Lower leg skin (tissue), 4 donors: ENCODE data around the gene ALPP. TPM values are rescaled to one million over a fixed set of nuclear protein-coding genes. Genes with fewer than 3 reads are reported as not detected.

Experiments used
- DNase-seq, 2 donors: peaks; one replicate each; pipeline ENCODE4 v3.0.0-alpha.2; 2019; ENCODE audit warnings: low spot score in 2 of 2
- H3K4me3 ChIP-seq: fragments of 200-600 bp; sonication (generic); 2 replicates; pipeline ENCODE4 v1.5.1; 2017; ENCODE audit warnings: mild to moderate bottlenecking, low read depth; ENCODE audit not compliant: poor library complexity, severe bottlenecking
- CTCF ChIP-seq, 3 donors: fragments of 450-650 bp; IDR thresholded peaks; one replicate each; pipeline ENCODE4 v1.5.1; 2016; ENCODE audit warnings: antibody characterized with exemption in 3 of 3, mild to moderate bottlenecking in 3 of 3, moderate library complexity in 2 of 3
- POLR2A ChIP-seq, 2 donors: fragments of 450-650 bp; IDR thresholded peaks; one replicate each; pipeline ENCODE4 v1.6.1; 2016 to 2017; ENCODE audit warnings: antibody characterized with exemption in 2 of 2, mild to moderate bottlenecking in 1 of 2, moderate library complexity in 1 of 2
- WGBS, 2 donors: methylation state at CpG; one replicate each; pipeline ENCODE4 v1.1.5; 2018; 5-methylcytosine and 5-hydroxymethylcytosine counted together
- intact Hi-C: fragments of 100-400 bp; cut with DNase I; formaldehyde crosslinking; loops from one replicate; pipeline ENCODE4 v1.15.0; 2023; ENCODE audit warnings: low total_unique reads
- total RNA-seq, 4 donors: library from RNA; depleted of rRNA; stranded (reverse); fragments of >200 nt; gene quantifications; one replicate each; pipeline ENCODE4 v1.1.0, GENCODE V29; 2016

The ALPP gene
- total RNA-seq, 4 donors from 2014 or later: not detected

GRCh38 chr2:232416521-232417470 lies 38.2 kb downstream of the ALPP start:
- TF ChIP-seq CTCF (IDR thresholded peaks at IDR 0.05): no peak
- TF ChIP-seq POLR2A (IDR thresholded peaks at IDR 0.05): no peak
- peak in 1 of 2 donors; percentile 80 for DNase-seq
- intact Hi-C loops: no loop called here
- H3K4me3 ChIP-seq: no peak overlapping the region
- WGBS, 2 donors: 85 to 91% methylated on average over 17 of the region's 17 CpGs

DNA sequence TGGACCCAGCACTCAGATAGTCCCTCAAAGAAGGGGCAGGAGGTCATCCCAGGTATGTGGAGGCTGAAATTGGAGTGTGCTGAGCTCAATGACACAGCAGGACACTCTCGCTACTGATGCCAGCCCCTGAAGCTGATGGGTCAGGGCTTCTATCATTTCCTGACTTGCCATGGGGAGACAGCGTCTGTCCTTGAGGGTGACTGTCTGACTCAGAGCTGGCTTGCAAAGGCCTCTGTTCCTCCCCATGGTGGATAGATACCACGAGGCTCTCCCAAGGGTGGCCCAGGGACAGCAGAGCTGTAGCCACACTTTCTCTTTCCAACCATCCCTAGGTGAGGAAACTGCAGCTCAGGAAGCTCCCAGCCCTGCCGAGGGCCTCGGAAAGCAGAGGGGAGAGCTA lies 38.9 kb downstream of the ALPP start:
- TF ChIP-seq CTCF (IDR thresholded peaks at IDR 0.05) (no peak), POLR2A (IDR thresholded peaks at IDR 0.05) (no peak)
- H3K4me3 ChIP-seq: no peak overlapping the region
- intact Hi-C loops: no loop called here
- no peak for DNase-seq
- 78 to 93% methylated on average over 4 to 5 of the region's 5 CpGs for WGBS, 2 donors

DNA sequence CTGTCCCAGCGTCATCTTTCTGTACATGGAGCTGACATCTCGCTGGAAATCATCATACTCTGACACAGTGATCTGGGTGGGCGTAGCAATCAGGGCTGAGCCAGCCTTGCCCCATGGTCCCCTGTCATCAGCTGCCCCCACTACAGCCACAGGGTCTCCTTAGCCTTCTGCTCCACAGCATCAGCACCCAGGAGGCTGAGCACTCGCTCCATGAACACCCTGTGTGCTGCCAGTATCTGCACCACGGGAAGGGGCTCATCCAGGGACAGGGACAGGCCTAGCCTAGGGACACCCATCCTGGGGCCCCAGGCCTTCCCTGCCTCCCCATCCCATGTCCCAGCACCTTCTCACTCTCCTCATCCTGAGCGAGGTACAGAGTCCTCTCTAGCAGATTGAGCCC lies 39.5 kb downstream of the ALPP start:
- peak in 1 of 2 donors; percentile 61 for DNase-seq
- intact Hi-C loops: no loop called here
- TF ChIP-seq POLR2A (IDR thresholded peaks at IDR 0.05) (no peak), CTCF (IDR thresholded peaks at IDR 0.05) (no peak)
- no peak overlapping the region for H3K4me3 ChIP-seq
- WGBS, 2 donors: 76 to 83% methylated on average over 5 to 6 of the region's 6 CpGs

GRCh38 chr2:232418466-232419244 lies 40.1 kb downstream of the ALPP start:
- intact Hi-C loops: no loop called here
- WGBS, 2 donors: 2% methylated on average over 32 to 41 of the region's 49 CpGs
- peak in 1 of 2 donors; percentile 77 for DNase-seq
- TF ChIP-seq CTCF (IDR thresholded peaks at IDR 0.05): no peak
- no peak for TF ChIP-seq POLR2A (IDR thresholded peaks at IDR 0.05)
- no peak overlapping the region for H3K4me3 ChIP-seq

- TF ChIP-seq POLR2A (IDR thresholded peaks at IDR 0.05): no peak
- TF ChIP-seq CTCF (IDR thresholded peaks at IDR 0.05): no peak
- DNase-seq: no peak
- WGBS, 2 donors: 2 to 4% methylated on average over 14 to 53 of the region's 79 CpGs
- intact Hi-C loops: no loop called here
- no peak overlapping the region for H3K4me3 ChIP-seq
Observed at GRCh38 chr2:232419245-232420072, 40.9 kb downstream of the ALPP start.
